ENCODE results near the gene TTN. TPM values are rescaled to one million over a fixed set of nuclear protein-coding genes. Genes with fewer than 3 reads are reported as not detected.

Gene TTN
- total RNA-seq, 1 experiment from 2014 or later, result under 0.01 TPM

DNA sequence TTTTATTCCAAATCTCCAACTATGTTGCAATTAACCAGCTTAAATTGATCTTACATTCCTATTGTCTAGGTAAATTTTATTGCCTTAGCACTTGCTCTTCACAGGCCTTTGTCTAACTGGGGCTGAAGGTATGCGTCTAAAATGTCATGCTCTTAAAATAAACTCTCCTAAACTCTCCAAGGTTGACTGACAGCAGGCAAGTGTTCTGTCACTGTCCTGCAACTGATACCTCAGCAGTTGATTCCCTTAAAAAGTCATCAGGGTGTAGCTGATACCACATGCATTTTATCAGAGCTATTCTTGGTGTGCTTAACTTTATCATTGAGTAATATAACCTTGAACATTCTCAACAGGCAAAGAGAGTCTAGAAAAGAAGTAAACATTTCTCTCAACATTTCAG, 680 bp downstream of the TTN start:
- BruUV-seq (replicated peaks), result no TSS peak
- no peak for DNase-seq (ENCODE audit: unreplicated experiment)
- intact Hi-C loops (cut with micrococcal nuclease), result no loop called here
- Mint-ChIP-seq H3K4me3 (ENCODE audit: unreplicated experiment) (no peak overlapping the region), H3K27me3 (ENCODE audit: insufficient read depth, unreplicated experiment) (no peaks in the 10 kb centered on the region), H3K4me1 (ENCODE audit: insufficient read depth, unreplicated experiment) (no peaks in the 10 kb centered on the region), H3K36me3 (ENCODE audit: insufficient read depth, unreplicated experiment) (peaks cover 6% of the 10 kb centered on the region), H3K9me3 (ENCODE audit: unreplicated experiment) (no peaks in the 10 kb centered on the region), H3K27ac (ENCODE audit: low read depth, unreplicated experiment) (no peak overlapping the region)
- TF ChIP-seq, protein P1, sequence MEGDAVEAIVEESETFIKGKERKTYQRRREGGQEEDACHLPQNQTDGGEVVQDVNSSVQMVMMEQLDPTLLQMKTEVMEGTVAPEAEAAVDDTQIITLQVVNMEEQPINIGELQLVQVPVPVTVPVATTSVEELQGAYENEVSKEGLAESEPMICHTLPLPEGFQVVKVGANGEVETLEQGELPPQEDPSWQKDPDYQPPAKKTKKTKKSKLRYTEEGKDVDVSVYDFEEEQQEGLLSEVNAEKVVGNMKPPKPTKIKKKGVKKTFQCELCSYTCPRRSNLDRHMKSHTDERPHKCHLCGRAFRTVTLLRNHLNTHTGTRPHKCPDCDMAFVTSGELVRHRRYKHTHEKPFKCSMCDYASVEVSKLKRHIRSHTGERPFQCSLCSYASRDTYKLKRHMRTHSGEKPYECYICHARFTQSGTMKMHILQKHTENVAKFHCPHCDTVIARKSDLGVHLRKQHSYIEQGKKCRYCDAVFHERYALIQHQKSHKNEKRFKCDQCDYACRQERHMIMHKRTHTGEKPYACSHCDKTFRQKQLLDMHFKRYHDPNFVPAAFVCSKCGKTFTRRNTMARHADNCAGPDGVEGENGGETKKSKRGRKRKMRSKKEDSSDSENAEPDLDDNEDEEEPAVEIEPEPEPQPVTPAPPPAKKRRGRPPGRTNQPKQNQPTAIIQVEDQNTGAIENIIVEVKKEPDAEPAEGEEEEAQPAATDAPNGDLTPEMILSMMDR (IDR thresholded peaks at IDR 0.05; ENCODE audit: unreplicated experiment), result no peak
- ChIA-PET POLR2A (interaction anchor here (1.0 kb wide), 1 partner anchor 8 kb away, joined by 3 read pairs; no protein-coding TSS in a partner anchor), CTCF (interaction anchor here (1.0 kb wide), 1 partner anchor 45 kb away, joined by 3 read pairs; no protein-coding TSS in a partner anchor)

DNA sequence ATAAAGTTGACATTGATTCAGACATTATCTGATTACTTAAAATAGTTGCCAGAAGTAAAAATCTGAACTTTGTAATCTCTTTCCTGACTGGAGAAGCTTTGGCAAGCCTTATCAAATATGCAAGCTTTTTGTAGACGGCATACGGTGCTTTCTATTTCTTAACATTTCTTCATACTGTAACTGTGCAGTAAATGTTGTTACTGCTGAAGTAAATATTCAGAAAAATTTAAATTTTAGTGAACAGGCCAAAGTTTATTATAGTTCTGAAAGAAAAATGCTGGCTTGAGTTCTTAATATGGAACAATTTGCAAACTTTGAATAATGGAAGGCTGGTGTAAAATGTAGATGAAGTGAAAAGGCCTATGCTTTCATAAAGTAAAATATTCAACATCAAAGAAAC, 1.8 kb downstream of the TTN start:
- TF ChIP-seq, protein P1 (IDR thresholded peaks at IDR 0.05; ENCODE audit: unreplicated experiment), result no peak
- POLR2A ChIA-PET, result no interaction called here
- no peaks in the 10 kb centered on the region for H3K4me1 Mint-ChIP-seq (ENCODE audit: insufficient read depth, unreplicated experiment)
- CTCF ChIA-PET, result interaction anchor here (0.6 to 1.5 kb wide), 3 partner anchors 10 to 375 kb away, joined by 3 to 4 read pairs (median 3); no protein-coding TSS in a partner anchor
- DNase-seq (ENCODE audit: unreplicated experiment), result no peak
- H3K27ac Mint-ChIP-seq (ENCODE audit: low read depth, unreplicated experiment), result no peak overlapping the region
- intact Hi-C loops (cut with micrococcal nuclease), result no loop called here
- H3K27me3 Mint-ChIP-seq (ENCODE audit: insufficient read depth, unreplicated experiment), result no peaks in the 10 kb centered on the region
- H3K9me3 Mint-ChIP-seq (ENCODE audit: unreplicated experiment), result no peaks in the 10 kb centered on the region
- BruUV-seq (replicated peaks), result no TSS peak
- H3K4me3 Mint-ChIP-seq (ENCODE audit: unreplicated experiment), result no peak overlapping the region
- H3K36me3 Mint-ChIP-seq (ENCODE audit: insufficient read depth, unreplicated experiment), result peaks cover 6% of the 10 kb centered on the region

DNA sequence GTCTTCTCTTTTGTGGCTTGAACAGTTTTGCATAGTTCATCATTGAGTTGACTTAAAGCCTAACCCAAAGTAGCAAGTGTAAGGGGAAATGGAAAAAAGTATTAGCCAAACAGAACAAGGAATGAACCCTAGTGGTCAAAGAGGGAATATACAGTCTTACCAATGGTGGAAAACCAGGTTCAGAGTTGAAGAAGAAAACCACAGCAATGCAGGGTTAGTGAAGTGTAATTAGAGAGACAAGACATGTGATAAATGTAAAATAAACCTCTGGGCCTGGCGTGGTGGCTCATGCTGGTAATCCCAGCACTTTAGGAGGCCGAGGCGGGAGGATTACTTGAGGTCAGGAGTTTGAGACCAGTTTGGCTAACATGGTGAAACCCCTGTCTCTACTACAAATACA, 2.4 kb downstream of the TTN start:
- no peaks in the 10 kb centered on the region for H3K4me1 Mint-ChIP-seq (ENCODE audit: insufficient read depth, unreplicated experiment)
- BruUV-seq (replicated peaks), result no TSS peak
- DNase-seq (ENCODE audit: unreplicated experiment), result peak; percentile 34
- intact Hi-C loops (cut with micrococcal nuclease), result no loop called here
- CTCF ChIA-PET, result interaction anchor here (0.6 to 1.5 kb wide), 5 partner anchors 9 to 334 kb away, joined by 3 to 4 read pairs (median 3); no protein-coding TSS in a partner anchor
- no peaks in the 10 kb centered on the region for H3K27me3 Mint-ChIP-seq (ENCODE audit: insufficient read depth, unreplicated experiment)
- H3K4me3 Mint-ChIP-seq (ENCODE audit: unreplicated experiment), result no peak overlapping the region
- POLR2A ChIA-PET, result no interaction called here
- TF ChIP-seq, protein P1 (IDR thresholded peaks at IDR 0.05; ENCODE audit: unreplicated experiment), result peak; percentile 30
- H3K9me3 Mint-ChIP-seq (ENCODE audit: unreplicated experiment), result no peaks in the 10 kb centered on the region
- no peak overlapping the region for H3K27ac Mint-ChIP-seq (ENCODE audit: low read depth, unreplicated experiment)
- H3K36me3 Mint-ChIP-seq (ENCODE audit: insufficient read depth, unreplicated experiment), result peaks cover 6% of the 10 kb centered on the region

DNA sequence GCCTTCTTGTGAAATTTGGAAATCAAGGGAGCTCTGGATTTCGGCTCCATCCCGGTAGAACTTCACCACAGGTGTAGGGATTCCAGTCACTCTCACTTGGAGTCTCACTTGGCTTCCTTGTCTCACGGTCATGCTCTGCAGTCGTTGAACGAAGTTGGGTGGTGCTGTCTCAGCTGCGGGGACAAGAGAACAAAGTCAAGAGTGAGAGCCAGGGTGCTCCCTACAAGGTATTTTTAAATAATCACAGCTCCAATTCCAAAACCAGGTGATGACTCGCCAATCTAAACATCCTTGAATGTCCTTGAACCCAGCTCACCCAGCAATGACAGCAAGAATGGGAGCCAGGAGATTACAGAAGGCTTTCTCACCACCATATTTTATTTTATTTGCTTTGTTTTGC, 6.7 kb downstream of the TTN start:
- ChIA-PET POLR2A (interaction anchor here (1.2 kb wide), 1 partner anchor 20 kb away, joined by 3 read pairs; no protein-coding TSS in a partner anchor), CTCF (interaction anchor here (1.0 to 1.9 kb wide), 6 partner anchors 11 to 329 kb away, joined by 3 to 6 read pairs (median 4); no protein-coding TSS in a partner anchor)
- BruUV-seq (replicated peaks), result no TSS peak
- Mint-ChIP-seq H3K4me1 (ENCODE audit: insufficient read depth, unreplicated experiment) (no peaks in the 10 kb centered on the region), H3K4me3 (ENCODE audit: unreplicated experiment) (no peak overlapping the region), H3K27ac (ENCODE audit: low read depth, unreplicated experiment) (no peak overlapping the region), H3K36me3 (ENCODE audit: insufficient read depth, unreplicated experiment) (no peaks in the 10 kb centered on the region), H3K27me3 (ENCODE audit: insufficient read depth, unreplicated experiment) (no peaks in the 10 kb centered on the region), H3K9me3 (ENCODE audit: unreplicated experiment) (no peaks in the 10 kb centered on the region)
- intact Hi-C loops (cut with micrococcal nuclease), result no loop called here
- TF ChIP-seq, protein P1 (IDR thresholded peaks at IDR 0.05; ENCODE audit: unreplicated experiment), result no peak
- no peak for DNase-seq (ENCODE audit: unreplicated experiment)

Data from MCF 10A (cell line).